ENCODE results near the gene DNAH6. TPM values are rescaled to one million over a fixed set of nuclear protein-coding genes. Genes with fewer than 3 reads are reported as not detected.

The DNAH6 gene
- total and polyA plus RNA-seq, 10 of the 15 experiments (the other 5 are each of a cell fraction or from before 2014, with no cell fraction given): 0.07 to 1.0 (median 0.29) TPM

GRCh38 chr2:84851876-84852275, 335.6 kb downstream of the DNAH6 start (continued):
- TF ChIP-seq, protein P1, sequence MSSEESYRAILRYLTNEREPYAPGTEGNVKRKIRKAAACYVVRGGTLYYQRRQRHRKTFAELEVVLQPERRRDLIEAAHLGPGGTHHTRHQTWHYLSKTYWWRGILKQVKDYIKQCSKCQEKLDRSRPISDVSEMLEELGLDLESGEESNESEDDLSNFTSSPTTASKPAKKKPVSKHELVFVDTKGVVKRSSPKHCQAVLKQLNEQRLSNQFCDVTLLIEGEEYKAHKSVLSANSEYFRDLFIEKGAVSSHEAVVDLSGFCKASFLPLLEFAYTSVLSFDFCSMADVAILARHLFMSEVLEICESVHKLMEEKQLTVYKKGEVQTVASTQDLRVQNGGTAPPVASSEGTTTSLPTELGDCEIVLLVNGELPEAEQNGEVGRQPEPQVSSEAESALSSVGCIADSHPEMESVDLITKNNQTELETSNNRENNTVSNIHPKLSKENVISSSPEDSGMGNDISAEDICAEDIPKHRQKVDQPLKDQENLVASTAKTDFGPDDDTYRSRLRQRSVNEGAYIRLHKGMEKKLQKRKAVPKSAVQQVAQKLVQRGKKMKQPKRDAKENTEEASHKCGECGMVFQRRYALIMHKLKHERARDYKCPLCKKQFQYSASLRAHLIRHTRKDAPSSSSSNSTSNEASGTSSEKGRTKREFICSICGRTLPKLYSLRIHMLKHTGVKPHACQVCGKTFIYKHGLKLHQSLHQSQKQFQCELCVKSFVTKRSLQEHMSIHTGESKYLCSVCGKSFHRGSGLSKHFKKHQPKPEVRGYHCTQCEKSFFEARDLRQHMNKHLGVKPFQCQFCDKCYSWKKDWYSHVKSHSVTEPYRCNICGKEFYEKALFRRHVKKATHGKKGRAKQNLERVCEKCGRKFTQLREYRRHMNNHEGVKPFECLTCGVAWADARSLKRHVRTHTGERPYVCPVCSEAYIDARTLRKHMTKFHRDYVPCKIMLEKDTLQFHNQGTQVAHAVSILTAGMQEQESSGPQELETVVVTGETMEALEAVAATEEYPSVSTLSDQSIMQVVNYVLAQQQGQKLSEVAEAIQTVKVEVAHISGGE (CRISPR knock-in tag; IDR thresholded peaks at IDR 0.05): no peak

GRCh38 chr2:84854850-84855249, 338.6 kb downstream of the DNAH6 start:
- ChIA-PET SMC1A (ENCODE audit: uncharacterized antibody, unreplicated experiment) (interaction anchor here (0.6 kb wide), 2 partner anchors 15 to 675 kb away, joined by 3 to 4 read pairs; no protein-coding TSS in a partner anchor), CTCF (no interaction called here), POLR2A (no interaction called here), RAD21 (ENCODE audit: unreplicated experiment) (no interaction called here)
- Histone ChIP-seq H3K79me2 (ENCODE audit: control insufficient read depth, insufficient read depth, low read length) (no peaks in the 10 kb centered on the region), H3K27me3 (replicated peaks in 1 of 2; ENCODE audit: control insufficient read depth in 2 of 2, insufficient read depth in 2 of 2, low read length in 1 of 2) (no peaks in the 10 kb centered on the region), H3K4me3 (no peak overlapping the region), H3K9me3 (replicated peaks; ENCODE audit: control insufficient read depth, insufficient read depth, low read length) (no peaks in the 10 kb centered on the region; the same call in 2 of the 3 replicates), H3K27ac (ENCODE audit: control insufficient read depth, insufficient read depth) (no peak overlapping the region), H2AFZ (ENCODE audit: control insufficient read depth, low read depth, low read length) (no peak overlapping the region), H3K36me3 (ENCODE audit: control insufficient read depth in 2 of 2, insufficient read depth in 2 of 2, low read length in 1 of 2) (no peaks in the 10 kb centered on the region), H3K4me2 (ENCODE audit: control insufficient read depth, insufficient read depth) (no peak overlapping the region), H3K9ac (ENCODE audit: control insufficient read depth, insufficient read depth, low read length) (no peak overlapping the region), H4K20me1 (ENCODE audit: control insufficient read depth, insufficient read depth) (no peaks in the 10 kb centered on the region), H3K4me1 (ENCODE audit: control insufficient read depth, insufficient read depth, low read length) (no peaks in the 10 kb centered on the region)
- DNase-seq (ENCODE audit: low read depth, low spot score) (no peak), FAIRE-seq (no peak), ATAC-seq (no peak)
- intact Hi-C loops (cut with micrococcal nuclease; ENCODE audit: unreplicated experiment): no loop called here
- no TSS peak for BruUV-seq (replicated peaks)
- TF ChIP-seq FOXM1 (IDR thresholded peaks at IDR 0.05; ENCODE audit: low read depth, low read length) (no peak), POLR2AphosphoS2 (IDR thresholded peaks at IDR 0.05; ENCODE audit: low read depth, low read length) (no peak), RELB (IDR thresholded peaks at IDR 0.05; ENCODE audit: low read depth) (no peak), HDAC6 (IDR thresholded peaks at IDR 0.05; ENCODE audit: unreplicated experiment) (no peak), ATF2 (IDR thresholded peaks at IDR 0.05; ENCODE audit: low read length) (no peak), BHLHE40 (IDR thresholded peaks at IDR 0.05; ENCODE audit: borderline replicate concordance in 1 of 2, low read depth in 2 of 2, low read length in 1 of 2) (no peak), ZZZ3 (IDR thresholded peaks at IDR 0.05; ENCODE audit: control insufficient read depth, insufficient read length, low read depth) (no peak), HDAC2 (IDR thresholded peaks at IDR 0.05) (no peak), RFX5 (IDR thresholded peaks at IDR 0.05; ENCODE audit: low read depth, low read length) (no peak), SUZ12 (IDR thresholded peaks at IDR 0.05; ENCODE audit: unreplicated experiment) (no peak)
- in situ Hi-C loops (cut with MboI): no loop called here
- 3% methylated on average over 4 of the region's 4 CpGs for WGBS (ENCODE audit: insufficient coverage, insufficient replicate concordance, low lambda C conversion rate, missing lambda C conversion rate)

Measured in GM12878 (cell line).